HTR-8/SVneo (cell line): ENCODE results near the gene GPI.

Experiments used
- DNase-seq: peaks from one replicate; pipeline ENCODE4 v3.0.0; 2011; ENCODE audit warnings: low spot score, mixed read lengths; ENCODE audit not compliant: insufficient read length
- FAIRE-seq: peaks from 2 replicates; lab custom pipeline; 2011; peaks lifted over from hg19 to GRCh38; lab: Jason Lieb, UNC

The GPI gene

DNA sequence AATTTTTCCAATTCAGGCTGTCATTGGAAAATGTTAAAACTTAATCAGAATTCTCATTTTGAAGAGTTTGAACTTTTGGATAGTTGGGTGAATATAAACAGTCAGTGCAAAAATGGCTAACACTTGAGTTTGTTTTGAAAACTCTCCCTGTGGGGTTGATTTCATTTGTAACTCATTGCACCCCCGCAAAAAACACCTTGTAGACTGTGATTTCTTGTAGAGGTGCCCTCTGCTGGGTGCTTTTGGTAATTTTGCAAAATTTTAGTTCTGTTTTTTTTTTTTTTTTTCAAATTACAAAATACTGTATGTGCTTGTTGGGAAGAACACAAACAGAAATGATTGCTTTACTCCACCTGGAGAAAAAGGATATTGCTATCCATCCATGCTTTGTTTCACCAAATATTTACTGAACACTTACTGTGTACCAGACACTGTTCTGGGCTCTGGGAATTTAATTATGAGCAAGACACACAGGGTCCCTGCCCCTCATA lies 28.2 kb upstream of the GPI start:
- FAIRE-seq (no peak), DNase-seq (peak; percentile 28)

DNA sequence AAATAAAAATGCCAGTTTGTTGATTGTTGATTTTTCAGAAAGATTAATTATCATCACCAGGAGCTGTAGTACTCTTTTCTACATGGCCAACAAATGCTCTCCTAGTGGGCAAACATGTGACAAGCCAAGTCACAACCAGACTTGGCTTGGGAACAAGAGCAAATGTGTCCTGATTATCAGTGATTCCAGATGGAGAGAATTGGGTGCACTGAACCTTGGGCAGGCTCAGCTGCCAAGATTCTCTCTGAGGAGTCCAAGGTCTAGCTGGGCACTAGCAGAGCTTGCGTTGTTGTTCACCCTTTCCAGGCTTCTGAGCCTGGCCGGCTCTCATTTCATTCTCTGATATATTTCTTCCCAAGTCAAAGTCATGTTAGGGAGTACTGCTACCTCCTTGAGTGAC lies 27.3 kb upstream of the GPI start:
- FAIRE-seq (no peak), DNase-seq (no peak)

DNA sequence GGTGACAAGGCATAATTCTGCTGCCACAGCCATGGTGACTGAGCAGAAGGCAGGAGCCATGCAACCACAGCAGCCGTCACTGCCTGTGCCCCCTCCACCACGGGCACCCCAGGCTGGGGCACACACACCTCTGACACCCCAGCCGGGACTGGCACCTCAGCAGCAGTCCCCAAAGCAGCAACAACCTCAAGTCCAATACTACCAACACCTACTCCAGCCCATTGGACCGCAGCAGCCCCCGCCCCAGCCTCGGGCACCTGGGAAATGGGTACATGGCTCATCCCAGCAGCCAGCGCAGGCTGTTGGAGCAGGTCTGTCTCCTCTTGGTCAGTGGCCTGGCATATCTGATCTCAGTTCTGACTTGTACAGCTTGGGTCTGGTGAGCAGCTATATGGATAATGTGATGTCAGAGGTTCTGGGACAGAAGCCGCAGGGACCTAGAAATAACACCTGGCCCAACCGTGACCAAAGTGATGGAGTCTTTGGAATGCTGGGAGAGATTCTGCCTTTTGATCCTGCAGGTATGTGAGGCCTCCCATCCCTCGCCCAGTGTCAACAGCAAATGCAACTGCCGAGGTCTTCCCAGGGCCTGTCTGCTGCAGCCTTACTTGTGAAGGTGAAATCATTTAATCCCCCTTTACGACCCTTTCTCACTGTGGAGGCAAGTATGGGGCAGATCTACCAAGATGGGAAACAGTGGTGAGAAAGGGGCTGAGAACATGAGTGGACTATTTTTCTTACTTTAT lies 22.9 kb upstream of the GPI start:
- no peak for FAIRE-seq
- no peak for DNase-seq

DNA sequence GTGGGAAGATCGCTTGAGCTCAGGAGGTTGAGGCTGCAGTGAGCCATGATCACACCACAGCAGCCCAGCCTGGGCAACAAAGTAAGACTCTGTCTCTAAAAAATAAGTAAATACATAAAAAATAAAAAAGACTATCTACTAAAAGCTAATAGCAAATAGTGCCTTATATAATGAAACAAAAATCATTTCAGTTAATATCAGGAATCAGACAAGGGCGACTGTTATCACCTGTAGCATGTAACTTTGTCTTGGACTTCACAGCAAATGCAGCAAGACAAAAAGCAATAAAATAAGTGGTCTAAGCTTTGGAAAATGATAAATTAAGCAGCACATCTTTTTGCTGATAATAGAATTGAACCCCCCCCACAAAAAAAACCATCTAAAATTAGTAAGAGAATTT lies 21.2 kb upstream of the GPI start:
- FAIRE-seq: no peak
- no peak for DNase-seq

DNA sequence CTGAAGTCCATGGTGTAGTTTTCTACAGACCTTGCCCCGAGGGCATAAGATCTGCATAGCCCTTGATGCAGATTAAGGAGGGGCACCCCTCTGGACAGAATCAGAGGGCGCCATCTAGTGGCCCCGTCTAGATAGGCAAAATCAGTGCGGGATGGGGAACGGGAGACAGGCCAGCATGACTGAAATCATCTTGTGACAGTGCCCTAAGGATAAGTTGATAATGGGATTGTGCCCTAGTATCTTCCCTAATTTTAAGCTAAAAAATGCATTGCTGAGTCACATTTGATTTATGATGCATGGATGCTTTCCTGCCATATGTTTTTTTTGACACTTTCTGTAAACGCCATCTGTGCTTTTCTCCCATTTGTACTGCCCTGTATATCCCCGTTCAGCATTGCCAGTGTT lies 19.0 kb upstream of the GPI start:
- FAIRE-seq (peak; percentile 54), DNase-seq (peak; percentile 82)

DNA sequence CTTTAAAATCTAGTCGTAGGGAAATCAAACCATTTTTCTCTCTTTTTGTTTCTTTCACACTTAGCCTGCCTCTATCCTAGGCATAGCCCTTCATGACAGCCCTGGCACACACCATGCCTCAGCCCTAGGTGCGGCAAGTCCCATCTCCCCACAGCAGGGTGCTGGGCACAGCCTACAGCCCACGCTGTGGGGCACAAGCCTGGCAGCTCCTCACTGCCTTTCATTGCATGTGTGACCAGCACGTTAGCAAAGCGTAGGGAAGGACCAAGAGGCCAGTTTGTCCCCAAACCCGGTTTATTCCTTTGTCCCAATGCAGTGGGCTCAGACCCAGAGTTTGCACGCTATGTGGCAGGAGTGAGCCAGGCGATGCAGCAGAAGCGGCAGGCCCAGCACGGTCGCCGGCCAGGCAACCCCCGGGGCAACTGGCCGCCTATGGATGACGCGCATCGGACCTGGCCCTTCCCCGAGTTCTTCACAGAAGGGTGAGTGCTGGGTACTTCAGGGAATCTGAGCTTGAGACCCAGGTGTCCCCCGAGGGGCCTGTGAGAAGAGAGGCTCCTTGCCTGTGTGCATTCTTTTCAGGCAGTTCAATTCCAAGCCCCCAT lies 17.3 kb upstream of the GPI start:
- FAIRE-seq: no peak
- no peak for DNase-seq

DNA sequence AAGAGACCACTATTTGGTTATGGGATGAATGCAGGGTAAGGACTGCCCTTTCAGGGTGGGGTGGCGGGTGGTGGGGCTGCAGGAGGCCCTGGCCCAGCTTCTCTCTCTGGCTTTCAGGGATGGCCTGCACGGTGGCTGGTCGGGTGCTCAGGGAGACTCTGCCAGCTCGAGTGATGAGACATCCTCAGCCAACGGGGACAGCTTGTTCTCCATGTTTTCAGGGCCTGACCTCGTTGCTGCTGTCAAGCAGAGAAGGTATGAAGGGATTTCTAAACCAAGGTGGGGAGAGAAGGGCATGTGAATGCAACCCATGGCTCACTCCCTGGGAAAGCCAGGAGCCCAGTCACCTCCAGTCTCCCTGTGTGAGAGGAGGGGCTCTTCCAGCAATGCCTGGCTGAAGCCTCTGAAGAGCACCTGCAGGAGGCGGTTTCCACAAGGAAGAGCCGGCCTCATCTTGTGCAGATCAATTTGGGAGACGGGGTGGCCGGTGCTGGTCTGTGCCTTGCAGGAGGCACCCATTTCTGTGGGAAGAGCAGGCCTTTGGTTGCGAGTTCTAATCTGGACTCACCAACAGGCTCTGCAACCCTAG lies 16.0 kb upstream of the GPI start:
- DNase-seq (no peak), FAIRE-seq (no peak)

DNA sequence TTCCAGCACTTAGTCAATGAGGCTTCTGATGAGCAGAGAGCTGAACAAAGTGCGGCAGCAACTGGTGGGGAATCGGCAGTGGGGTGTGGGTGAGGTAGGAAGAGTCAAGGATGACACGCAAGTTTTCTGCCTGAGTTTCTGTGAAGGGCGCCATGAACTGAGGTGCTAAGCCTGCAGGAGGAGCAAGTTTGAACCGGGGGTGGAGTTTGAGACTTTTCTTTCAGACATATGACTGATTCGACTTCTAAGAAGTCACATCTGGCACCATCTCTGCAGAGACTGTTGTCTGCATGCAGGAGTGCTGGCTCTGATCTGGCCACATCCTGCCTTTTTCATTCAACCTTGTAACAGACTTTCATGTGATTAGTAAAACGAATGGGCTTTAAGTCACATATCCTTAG lies 14.8 kb upstream of the GPI start:
- FAIRE-seq (no peak), DNase-seq (no peak)

DNA sequence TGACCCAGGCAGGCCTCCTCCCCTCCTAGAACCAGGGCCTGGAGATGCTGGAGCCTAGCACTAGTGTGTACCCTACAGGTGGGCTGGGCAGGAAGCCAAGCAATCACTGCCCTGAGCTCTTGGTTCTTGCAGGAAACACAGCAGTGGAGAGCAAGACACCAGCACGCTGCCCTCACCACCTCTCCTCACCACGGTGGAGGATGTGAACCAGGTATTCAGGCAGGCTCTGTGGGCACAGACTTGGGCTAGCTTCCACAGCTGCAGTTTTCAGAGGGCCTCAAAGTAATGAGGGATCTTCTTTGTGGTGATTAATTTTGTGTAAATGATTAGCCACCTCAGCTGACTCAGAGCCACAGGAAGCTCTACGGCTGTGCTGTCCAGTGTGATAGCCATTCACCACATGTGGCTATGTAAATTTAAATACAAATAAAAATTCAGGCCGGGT lies 13.6 kb upstream of the GPI start:
- no peak for DNase-seq
- no peak for FAIRE-seq

DNA sequence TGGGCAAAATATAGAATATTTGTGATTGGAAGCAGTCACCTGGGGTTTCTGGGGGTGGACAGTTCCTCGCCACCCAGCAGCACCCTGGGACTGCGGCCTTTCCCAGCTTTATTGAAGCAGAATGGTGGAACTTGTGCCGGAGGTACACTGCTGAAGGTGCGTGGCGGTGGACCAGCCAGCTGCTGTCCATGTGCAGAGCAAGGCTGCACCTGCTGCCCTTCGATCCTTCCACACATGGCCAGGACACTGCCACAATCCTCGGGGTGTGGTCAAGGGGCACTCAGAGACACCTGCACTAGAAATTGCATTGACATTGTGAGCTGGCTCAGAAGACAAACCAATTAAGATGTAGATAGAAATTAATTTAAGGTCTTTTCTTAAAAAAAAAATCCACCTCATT lies 11.4 kb upstream of the GPI start:
- FAIRE-seq: no peak
- no peak for DNase-seq

DNA sequence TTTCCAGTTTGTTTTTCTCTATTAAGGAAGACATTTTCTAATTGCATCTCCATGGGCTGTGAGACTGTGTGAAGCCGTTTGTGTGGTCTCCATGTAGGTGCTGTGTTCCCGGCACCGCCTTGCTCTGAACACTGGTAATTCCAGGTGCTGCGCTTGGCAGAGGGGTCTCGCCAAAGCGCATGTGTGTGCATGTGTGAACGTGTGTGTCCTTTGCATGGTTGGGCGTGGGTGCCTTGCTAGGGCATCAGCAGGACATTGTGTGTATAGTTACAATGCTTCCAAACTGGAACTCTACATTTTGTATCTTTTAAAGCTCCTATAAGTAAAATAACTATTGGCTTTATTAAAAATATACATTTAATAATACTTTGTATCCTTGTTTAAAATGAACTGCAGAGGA lies 9.8 kb upstream of the GPI start:
- no peak for FAIRE-seq
- DNase-seq: no peak

DNA sequence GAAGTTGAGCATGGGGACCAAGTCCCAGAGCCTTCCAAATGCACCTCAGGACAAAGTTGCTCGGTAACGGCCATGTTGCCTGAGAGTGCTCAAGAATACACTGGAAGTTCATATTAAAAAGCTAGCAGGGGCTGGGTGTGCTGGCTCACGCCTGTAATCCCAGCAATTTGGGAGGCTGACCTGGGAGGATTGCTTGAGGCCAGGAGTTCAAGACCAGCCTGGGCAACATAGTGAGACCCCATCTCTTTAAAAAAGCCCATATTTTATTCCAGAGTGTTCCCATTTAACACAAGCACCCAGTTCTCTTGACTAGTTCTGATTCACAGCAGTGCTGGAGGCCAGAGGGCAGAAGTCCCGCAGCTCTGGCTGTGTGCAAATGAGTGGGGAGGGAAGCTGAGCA lies 8.1 kb upstream of the GPI start:
- DNase-seq: no peak
- FAIRE-seq: no peak

DNA sequence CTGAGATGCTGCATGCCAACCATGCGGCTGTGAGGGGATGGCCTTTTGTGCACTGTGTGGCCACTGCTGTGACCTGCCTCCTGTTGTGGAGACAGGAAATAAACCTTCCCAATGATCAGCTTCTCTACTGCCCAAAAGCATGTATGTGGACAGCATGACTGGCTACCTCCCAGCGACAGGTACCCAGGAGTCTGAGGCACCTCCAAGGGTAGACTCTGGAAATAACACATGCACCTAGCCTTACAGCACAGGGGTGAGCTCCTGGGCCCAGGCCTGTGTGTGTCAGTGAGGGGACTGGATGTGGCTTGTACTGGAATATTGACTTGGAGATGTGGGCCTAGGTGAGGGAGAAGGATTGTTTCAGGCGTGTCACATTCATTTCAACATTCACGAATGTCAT lies 7.6 kb upstream of the GPI start:
- no peak for FAIRE-seq
- DNase-seq: no peak

DNA sequence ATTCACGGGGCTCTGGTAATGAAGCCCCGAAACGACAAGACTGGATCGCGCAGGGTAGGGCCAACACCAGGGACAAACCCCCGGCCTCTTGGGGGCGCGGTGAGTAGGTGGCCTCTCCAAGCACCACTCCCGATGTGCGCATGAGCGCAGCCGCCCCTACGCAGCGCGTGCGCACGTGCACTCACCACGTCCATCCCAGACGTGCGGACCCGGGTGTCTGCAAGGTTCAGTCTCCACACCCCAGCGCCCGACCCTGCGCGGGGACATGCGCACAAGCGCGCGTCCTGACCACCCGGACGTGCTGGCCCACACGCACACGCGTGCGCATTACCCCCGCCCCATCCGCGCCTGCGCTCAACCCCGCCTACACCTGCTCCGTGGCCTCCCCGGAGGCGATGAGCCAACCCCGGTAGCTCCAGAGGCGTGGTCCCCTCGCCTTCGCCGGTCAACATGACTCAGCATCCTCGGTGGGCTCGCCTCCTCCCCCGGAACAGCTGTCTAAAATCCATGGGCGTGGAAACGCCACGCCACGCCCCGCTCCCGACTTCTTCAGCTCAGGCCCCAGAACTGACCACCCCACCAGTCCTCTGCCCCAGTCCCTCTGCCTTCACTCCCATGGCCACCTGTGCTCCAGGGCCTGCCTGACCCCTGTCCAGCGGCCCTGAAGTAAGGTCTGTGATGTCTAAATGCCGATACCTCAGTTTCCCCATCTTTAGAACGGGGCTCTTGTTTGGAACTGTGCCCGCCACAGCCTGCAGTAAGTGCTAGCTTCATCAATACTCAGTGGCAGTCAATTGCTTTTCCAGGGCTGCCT lies 5.6 kb upstream of the GPI start:
- peak; percentile 98 for FAIRE-seq

DNA sequence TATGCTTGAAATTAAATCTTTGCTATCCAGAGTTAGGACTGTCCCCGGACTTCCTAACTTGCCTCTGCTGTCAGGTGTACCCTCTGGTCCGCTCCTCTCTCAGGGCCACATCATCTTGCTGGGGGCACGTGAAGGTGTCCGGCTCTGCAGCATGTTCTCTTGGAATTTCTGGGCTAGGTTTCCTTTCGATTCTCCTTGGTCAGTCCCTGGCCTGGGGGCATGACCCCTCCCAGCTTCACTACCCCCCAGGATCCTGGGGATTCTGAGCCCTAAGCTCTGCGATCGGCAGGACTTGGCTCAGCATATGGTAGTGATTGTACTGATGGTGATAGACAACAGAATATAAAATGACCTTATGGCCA lies 5.1 kb upstream of the GPI start:
- DNase-seq (no peak), FAIRE-seq (no peak)

More for the DNA sequence above, 5.6 kb upstream of the GPI start:
- DNase-seq: peak; percentile 99

DNA sequence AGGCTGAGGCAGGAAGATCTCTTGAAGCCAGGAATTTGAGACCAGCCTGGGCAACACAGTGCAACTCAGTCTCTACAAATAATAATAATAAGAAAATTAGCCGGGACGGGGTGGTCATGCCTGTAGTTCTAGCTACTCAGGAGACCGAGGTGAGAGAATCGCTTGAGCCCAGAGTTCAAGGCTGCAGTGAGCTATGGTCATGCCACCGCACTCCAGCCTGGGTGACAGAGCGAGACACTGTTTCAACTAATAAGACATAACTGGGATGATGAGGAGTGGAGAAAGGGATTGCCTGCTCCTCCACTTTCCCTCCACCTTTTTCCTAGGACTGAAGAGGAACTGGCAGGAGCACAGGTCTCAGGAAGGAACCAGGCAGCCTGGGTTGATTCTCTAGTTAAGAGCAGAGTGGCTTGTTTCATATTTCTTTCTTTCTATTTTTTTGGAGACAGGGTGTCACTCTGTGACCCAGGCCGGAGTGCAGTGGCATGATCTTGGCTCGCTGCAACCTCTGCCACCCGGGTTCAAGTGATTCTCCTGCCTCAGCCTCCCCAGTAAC lies 4.6 kb upstream of the GPI start:
- FAIRE-seq: no peak

DNA sequence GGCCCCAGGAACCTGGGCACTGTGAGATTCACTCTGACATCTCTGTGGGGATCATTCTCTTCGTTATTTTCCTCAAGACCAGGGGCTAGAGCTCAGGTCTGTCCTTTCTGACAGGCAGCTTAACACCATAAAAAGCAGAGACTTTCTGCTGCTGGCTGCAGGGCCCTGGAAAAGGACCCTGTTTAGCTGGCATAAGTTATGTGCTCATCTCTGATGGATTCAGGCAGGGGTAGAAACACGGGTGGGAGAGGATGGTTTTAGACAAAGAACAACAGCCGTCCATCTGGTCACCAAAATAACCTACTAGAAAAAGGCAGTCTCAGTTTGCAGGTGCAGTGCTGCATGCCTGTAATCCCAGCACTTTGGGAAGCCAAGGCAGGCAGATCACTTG lies 2.3 kb upstream of the GPI start:
- DNase-seq: no peak
- FAIRE-seq: no peak

More for the DNA sequence above, 4.6 kb upstream of the GPI start:
- no peak for DNase-seq

DNA sequence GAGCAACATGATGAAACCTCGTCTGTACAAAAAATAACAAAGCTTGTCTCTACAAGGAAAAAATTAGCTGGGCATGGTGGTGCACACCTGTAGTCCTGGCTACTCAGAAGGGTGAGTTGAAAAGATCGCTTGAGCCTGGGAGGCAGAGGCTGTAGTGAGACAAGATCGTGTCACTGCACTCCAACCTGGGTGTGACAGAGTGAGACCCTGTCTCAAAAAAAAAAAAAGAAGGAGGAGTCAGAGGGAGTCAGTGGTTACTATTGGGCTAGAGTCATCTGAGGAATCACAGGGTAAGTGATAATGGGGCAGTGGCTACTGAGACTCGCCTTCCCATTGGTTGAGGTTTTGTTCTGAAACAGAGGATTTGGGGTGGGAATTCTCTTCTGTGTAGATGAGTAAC lies 1.9 kb upstream of the GPI start:
- FAIRE-seq (no peak), DNase-seq (no peak)

DNA sequence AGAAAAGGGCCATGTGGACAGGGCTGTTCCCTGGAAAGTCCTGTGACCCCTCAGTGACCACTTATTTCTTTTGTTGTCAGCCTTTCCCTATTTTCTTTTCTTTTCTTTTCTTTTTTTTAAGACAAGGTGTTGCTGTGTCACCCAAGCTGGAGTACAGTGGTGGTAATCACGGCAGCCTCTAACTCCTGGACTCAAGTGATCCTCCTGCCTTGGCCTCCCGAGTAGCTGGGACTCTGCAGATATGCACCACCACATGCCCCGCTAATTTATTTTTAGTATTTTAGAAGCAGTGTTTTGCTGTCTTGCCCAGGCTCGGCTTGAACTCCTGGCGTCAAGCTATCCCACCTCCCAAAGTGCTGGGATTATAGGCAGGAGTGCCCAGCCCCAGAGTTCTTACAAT lies 1.1 kb upstream of the GPI start:
- no peak for DNase-seq
- FAIRE-seq: no peak

DNA sequence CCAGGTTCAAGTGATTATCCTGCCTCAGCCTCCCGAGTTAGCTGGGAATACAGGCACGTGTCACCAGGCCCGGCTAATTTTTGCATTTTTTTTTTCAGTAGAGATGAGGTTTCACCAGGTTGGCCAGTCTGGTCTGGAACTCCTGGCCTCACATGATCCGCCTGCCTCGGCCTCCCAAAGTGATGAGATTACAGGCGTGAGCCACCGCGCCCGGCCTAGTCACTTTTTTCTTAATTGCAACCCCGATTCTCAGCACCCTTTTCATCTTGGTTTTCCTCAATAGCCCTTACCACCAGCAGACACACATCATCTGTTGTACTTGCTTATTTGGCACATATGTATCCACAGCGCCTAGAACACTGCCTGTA lies 550 bp upstream of the GPI start:
- DNase-seq (no peak), FAIRE-seq (no peak)
